Stomach (tissue), 9 donors: ENCODE results near the gene SRPK3. TPM values are rescaled to one million over a fixed set of nuclear protein-coding genes. Genes with fewer than 3 reads are reported as not detected.

ENCODE experiments used
- DNase-seq, 2 donors: peaks; one replicate each; pipeline versions ENCODE4 v3.0.0 to v3.0.0-alpha.2; 2013 to 2019
- H3K27ac ChIP-seq, 5 donors: fragments of 200-600 bp in 4 of 5; sonication (generic) in 4 of 5; one replicate each; pipeline ENCODE4 v1.5.1; 2013 to 2019; ENCODE audit warnings: mild to moderate bottlenecking in 1 of 5, moderate library complexity in 1 of 5
- H3K27me3 ChIP-seq, 3 donors: fragments of 200-600 bp; sonication (generic); one replicate each; pipeline ENCODE4 v1.5.1; 2017 to 2019; ENCODE audit warnings: mixed run types in 1 of 3
- H3K36me3 ChIP-seq, 4 donors: fragments of 200-600 bp; sonication (generic); 1 replicate in 3 of 4; 2 replicates in 1 of 4; pipeline ENCODE4 v1.5.1; 2016 to 2019
- H3K4me1 ChIP-seq, 4 donors: fragments of 200-600 bp; sonication (generic); one replicate each; pipeline ENCODE4 v1.5.1; 2016 to 2019
- H3K4me3 ChIP-seq, 4 donors: fragments of 200-600 bp; sonication (generic) in 3 of 4; one replicate each; pipeline ENCODE4 v1.5.1; 2016 to 2019; ENCODE audit warnings: mild to moderate bottlenecking in 1 of 4
- H3K9me3 ChIP-seq, 4 donors: fragments of 200-600 bp; sonication (generic); one replicate each; pipeline ENCODE4 v1.5.1; 2016 to 2019
- EP300 ChIP-seq: sonication (generic); formaldehyde crosslinking; IDR thresholded peaks from one replicate; pipeline ENCODE4 v1.6.1; 2017; ENCODE audit warnings: antibody characterized with exemption
- POLR2A ChIP-seq, 4 donors: fragments of 450-650 bp; IDR thresholded peaks; one replicate each; pipeline ENCODE4 v1.6.1; 2016; ENCODE audit warnings: antibody characterized with exemption in 4 of 4, control low read depth in 2 of 4, mild to moderate bottlenecking in 1 of 4, moderate library complexity in 1 of 4
- POLR2AphosphoS5 ChIP-seq, 3 donors: sonication (generic); formaldehyde crosslinking; IDR thresholded peaks; one replicate each; pipeline ENCODE4 v1.6.1; 2016; ENCODE audit warnings: antibody characterized with exemption in 3 of 3
- WGBS, 5 donors: extraction: QIAGEN DNeasy Blood & Tissue Kit in 3 of 5; methylation state at CpG; one replicate each; pipeline versions ENCODE4 v1.1.5 to v1.1.7; 2013 to 2018; 5-methylcytosine and 5-hydroxymethylcytosine counted together
- intact Hi-C: fragments of 100-400 bp; cut with DNase I; formaldehyde crosslinking; loops from one replicate; pipeline ENCODE4 v1.15.1; 2023; ENCODE audit warnings: low total_unique reads
- polyA plus RNA-seq, 3 donors: library from polyadenylated mRNA; stranded (reverse); fragments of 200-250 nt; gene quantifications; one replicate each; pipeline ENCODE4 v1.2.3, GENCODE V29; 2013
- total RNA-seq, 5 donors: library from RNA; depleted of rRNA; stranded (reverse); fragments of >200 nt; gene quantifications; one replicate each; pipeline versions ENCODE4 v1.1.0 to v1.2.3, GENCODE V29; 2014 to 2016
- TF ChIP-seq, protein P1 (sequence below), 7 experiments: fragments of 450-650 bp in 4 of 7; fragments of 200-600 bp in 3 of 7; sonication (generic) in 3 of 7; IDR thresholded peaks; one replicate each; pipeline ENCODE4 v1.5.1; 2016 to 2019; ENCODE audit warnings: antibody characterized with exemption in 7 of 7, control low read depth in 2 of 7, mild to moderate bottlenecking in 1 of 7
- donor health status: healthy with polysubstance abuse.
- donor health status: Bipolar disorder and iron deficiency.
- donor health status: healthy.

SRPK3 gene
- total and polyA plus RNA-seq, 8 donors = 0.35 to 3.6 (median 1.3) TPM; not detected in 2

- Histone ChIP-seq H3K27ac (no peak overlapping the region), H3K4me3 (no peak overlapping the region), H3K4me1 (no peaks in the 10 kb centered on the region), H3K27me3 (no peaks in the 10 kb centered on the region), H3K9me3 (no peaks in the 10 kb centered on the region), H3K36me3 (peaks cover 0 to 5% (median 0%) of the 10 kb centered on the region in 4 donors)
- WGBS, 5 donors = 89 to 94% (median 92%) methylated on average over 9 to 25 of the region's 25 CpGs
- TF ChIP-seq, protein P1, sequence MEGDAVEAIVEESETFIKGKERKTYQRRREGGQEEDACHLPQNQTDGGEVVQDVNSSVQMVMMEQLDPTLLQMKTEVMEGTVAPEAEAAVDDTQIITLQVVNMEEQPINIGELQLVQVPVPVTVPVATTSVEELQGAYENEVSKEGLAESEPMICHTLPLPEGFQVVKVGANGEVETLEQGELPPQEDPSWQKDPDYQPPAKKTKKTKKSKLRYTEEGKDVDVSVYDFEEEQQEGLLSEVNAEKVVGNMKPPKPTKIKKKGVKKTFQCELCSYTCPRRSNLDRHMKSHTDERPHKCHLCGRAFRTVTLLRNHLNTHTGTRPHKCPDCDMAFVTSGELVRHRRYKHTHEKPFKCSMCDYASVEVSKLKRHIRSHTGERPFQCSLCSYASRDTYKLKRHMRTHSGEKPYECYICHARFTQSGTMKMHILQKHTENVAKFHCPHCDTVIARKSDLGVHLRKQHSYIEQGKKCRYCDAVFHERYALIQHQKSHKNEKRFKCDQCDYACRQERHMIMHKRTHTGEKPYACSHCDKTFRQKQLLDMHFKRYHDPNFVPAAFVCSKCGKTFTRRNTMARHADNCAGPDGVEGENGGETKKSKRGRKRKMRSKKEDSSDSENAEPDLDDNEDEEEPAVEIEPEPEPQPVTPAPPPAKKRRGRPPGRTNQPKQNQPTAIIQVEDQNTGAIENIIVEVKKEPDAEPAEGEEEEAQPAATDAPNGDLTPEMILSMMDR (IDR thresholded peaks at IDR 0.05) = no peak
- no peak for TF ChIP-seq EP300
- no peak for TF ChIP-seq POLR2AphosphoS5 (IDR thresholded peaks at IDR 0.05)
- TF ChIP-seq POLR2A (IDR thresholded peaks at IDR 0.05) = no peak
- intact Hi-C loops = no loop called here
- no peak for DNase-seq
Measured at GRCh38 chrX:153804621-153805020, 23.8 kb downstream of the SRPK3 start.

DNA sequence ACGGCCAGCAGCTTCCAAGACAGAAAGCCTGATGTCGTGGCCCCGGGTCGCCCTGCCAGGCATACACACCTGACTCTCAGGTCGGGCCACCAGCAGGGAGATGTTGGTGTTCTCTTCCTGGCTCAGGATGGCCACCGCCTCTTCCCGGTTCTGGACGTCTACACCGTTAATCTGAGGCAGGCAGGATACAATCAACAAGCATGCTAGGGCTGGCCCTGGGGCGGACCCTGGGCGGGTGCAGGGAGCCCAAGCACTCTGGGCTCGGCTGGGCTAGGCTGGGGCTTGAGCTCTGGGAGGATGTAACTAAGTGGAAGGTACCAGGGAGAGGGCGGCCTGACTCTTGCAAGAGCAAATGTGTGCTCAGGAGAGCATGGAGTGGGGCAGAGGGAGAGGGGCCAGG, 24.6 kb downstream of the SRPK3 start:
- TF ChIP-seq POLR2A (IDR thresholded peaks at IDR 0.05) (no peak), POLR2AphosphoS5 (IDR thresholded peaks at IDR 0.05) (no peak), EP300 (no peak)
- TF ChIP-seq, protein P1 (IDR thresholded peaks at IDR 0.05) = no peak
- no peak overlapping the region for H3K27ac ChIP-seq
- no peaks in the 10 kb centered on the region for H3K27me3 ChIP-seq
- H3K4me3 ChIP-seq = no peak overlapping the region
- intact Hi-C loops = no loop called here
- H3K4me1 ChIP-seq = no peaks in the 10 kb centered on the region
- WGBS, 5 donors = 60 to 92% (median 81%) methylated on average over 2 to 13 of the region's 13 CpGs
- no peak for DNase-seq
- peaks cover 0 to 7% (median 0%) of the 10 kb centered on the region in 4 donors for H3K9me3 ChIP-seq
- peaks cover 0 to 5% (median 0%) of the 10 kb centered on the region in 4 donors for H3K36me3 ChIP-seq

GRCh38 chrX:153806999-153807575, 26.2 kb downstream of the SRPK3 start:
- TF ChIP-seq, protein P1 (IDR thresholded peaks at IDR 0.05) = no peak
- TF ChIP-seq POLR2A (IDR thresholded peaks at IDR 0.05) (no peak), POLR2AphosphoS5 (IDR thresholded peaks at IDR 0.05) (no peak), EP300 (no peak)
- Histone ChIP-seq H3K9me3 (peaks cover 0 to 9% (median 0%) of the 10 kb centered on the region in 4 donors), H3K4me3 (no peak overlapping the region), H3K4me1 (no peaks in the 10 kb centered on the region), H3K36me3 (peaks cover 0 to 5% (median 0%) of the 10 kb centered on the region in 4 donors), H3K27ac (no peak overlapping the region), H3K27me3 (no peaks in the 10 kb centered on the region)
- WGBS, 5 donors = 81 to 91% (median 85%) methylated on average over 7 to 28 of the region's 28 CpGs
- intact Hi-C loops = no loop called here
- DNase-seq = no peak

- no peak for DNase-seq
Measured at GRCh38 chrX:153807976-153808375, 27.1 kb downstream of the SRPK3 start.

More at GRCh38 chrX:153807976-153808375, 27.1 kb downstream of the SRPK3 start:
- no peak overlapping the region for H3K4me3 ChIP-seq
- H3K4me1 ChIP-seq = no peaks in the 10 kb centered on the region
- no peak for TF ChIP-seq EP300
- TF ChIP-seq POLR2AphosphoS5 (IDR thresholded peaks at IDR 0.05) = no peak
- TF ChIP-seq POLR2A (IDR thresholded peaks at IDR 0.05) = no peak
- TF ChIP-seq, protein P1 (IDR thresholded peaks at IDR 0.05) = no peak
- 86 to 92% (median 87%) methylated on average over 5 to 19 of the region's 19 CpGs for WGBS, 5 donors
- H3K27ac ChIP-seq = no peak overlapping the region
- peaks cover 0 to 13% (median 3%) of the 10 kb centered on the region in 4 donors for H3K9me3 ChIP-seq
- peaks cover 0 to 5% (median 0%) of the 10 kb centered on the region in 4 donors for H3K36me3 ChIP-seq
- intact Hi-C loops = no loop called here
- H3K27me3 ChIP-seq = peaks cover 0 to 5% (median 0%) of the 10 kb centered on the region in 3 donors
